HG03342 (cell line): Measurements from ENCODE around the gene RNF157.
A peak's percentile ranks its signal among the peaks of the same experiment; 100 is the strongest.

Source experiments
- ATAC-seq: cut with Tn5 transposase; IDR thresholded peaks from one replicate; pipeline ENCODE4 v1.9.1; 2021; ENCODE audit warnings: mild to moderate bottlenecking, moderate library complexity; ENCODE audit not compliant: unreplicated experiment

RNF157 gene

DNA sequence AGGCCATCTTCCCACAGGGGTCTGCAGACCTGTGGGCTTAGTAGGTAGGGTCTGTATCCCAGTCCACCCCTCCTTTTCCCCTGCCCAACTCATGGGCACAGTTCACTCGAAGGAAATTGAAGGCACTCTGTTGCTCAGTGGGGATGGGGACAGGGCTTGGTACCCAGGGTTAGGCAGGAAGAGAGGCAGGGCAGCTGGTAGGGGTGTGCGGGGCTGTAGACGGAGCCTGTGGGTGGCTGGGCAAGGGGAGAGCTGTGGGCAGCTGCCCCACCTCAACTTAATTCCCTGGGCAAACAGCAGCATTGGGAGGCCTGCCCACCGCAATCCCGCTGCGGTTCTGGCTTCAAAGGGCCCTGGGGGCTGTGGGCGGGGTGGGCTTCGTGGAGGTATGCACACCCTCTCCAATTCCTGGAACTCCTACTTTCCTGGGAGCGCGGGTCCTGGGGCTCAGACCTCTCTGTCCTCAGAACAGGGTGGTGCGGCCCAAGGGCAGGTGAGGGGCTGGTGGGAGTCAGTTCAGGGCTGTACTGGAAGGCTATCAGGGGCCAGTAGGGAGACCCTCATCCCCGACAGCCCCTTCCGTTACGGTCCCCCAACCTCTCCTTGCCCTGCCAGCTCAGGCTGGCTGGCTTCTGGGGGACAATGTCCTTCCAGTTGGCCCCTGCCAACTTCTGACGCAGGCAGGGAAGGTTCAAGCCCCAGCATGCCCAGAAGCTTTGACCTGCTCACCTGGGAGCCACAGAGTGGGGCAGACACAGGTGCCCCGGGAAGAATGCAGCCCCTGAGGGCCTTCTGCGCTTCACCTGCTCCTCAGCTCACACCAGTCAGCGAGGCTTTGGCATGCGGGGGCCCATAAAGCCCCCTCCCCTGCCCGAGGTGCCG lies 108.4 kb downstream of the RNF157 start:
- no peak for ATAC-seq

GRCh38 chr17:76131051-76131691 lies 109.1 kb downstream of the RNF157 start:
- ATAC-seq, result no peak

- no peak for ATAC-seq
Measured at GRCh38 chr17:76130473-76130872, 109.8 kb downstream of the RNF157 start.

GRCh38 chr17:76125922-76126321 lies 114.4 kb downstream of the RNF157 start:
- ATAC-seq, result no peak

DNA sequence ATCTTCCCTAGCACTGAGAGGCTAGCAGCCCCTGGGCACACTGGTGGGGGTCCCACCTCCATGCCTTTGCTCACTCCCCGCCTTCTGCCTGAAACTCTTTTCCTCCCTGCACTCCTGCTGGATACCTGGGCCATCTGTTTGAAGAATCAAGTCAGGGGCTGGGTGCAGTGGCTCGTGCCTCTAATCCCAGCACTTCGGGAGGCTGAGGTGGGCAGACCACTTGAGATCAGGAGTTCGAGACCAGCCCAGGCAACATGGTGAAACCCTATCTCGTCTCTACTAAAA lies 115.0 kb downstream of the RNF157 start:
- ATAC-seq, result no peak

DNA sequence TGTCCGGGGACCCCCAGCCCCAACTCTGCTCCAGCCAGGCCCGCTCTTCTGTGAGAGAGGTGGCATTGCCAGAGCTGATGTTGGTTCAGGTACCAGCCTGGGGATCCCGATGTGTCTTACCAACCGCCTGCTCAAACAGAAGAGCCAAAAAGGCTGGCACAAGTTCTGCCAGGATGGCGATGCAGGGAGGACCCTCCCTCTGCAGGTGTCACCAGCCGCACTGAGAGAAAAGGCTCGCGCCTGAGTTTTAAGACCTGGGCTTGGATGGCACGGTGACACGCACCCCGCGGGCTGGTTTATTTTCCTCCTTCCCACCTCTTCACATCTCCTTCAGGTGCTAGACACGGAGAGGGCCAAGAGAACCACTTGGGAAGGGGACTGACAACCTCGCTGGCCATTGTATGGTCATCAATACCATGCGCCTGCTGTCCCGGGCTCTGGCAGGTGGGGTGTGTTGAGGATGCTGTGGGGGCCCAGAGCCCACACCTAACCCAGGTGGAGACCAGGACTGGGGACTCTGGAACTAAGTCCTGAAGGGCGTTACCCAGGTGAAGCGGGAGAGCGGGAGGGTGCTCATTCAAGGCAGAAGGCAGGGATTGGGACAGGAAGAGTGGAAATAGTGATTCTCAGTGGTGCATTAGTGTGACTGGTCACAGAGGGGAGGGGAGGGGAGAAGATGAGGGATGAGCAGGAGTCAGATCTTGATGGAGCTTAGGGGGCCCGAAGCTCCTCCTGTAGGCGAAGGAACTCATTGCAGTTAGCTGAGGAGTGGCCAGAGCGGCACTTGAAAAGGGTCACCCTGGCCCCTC lies 115.5 kb downstream of the RNF157 start:
- ATAC-seq, result no peak

GRCh38 chr17:76123749-76124581 lies 116.3 kb downstream of the RNF157 start:
- ATAC-seq, result no peak

DNA sequence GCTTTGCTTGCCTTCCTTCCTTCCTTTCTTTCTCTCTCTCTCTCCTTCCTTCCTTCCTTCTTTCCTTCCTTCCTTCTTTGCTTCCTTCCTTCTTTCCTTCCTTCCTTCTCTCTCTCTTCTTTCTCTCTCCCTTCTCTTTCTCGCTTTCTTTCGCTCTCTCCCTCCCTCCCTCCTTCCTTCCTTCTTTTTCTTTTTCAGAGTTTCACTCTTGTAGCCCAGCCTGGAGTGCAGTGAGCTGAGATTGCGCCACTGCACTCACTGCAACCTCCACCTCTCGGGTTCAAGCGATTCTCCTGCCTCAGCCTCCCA lies 117.1 kb downstream of the RNF157 start:
- no peak for ATAC-seq

- no peak for ATAC-seq
Measured at GRCh38 chr17:76122431-76123190, 117.7 kb downstream of the RNF157 start.

DNA sequence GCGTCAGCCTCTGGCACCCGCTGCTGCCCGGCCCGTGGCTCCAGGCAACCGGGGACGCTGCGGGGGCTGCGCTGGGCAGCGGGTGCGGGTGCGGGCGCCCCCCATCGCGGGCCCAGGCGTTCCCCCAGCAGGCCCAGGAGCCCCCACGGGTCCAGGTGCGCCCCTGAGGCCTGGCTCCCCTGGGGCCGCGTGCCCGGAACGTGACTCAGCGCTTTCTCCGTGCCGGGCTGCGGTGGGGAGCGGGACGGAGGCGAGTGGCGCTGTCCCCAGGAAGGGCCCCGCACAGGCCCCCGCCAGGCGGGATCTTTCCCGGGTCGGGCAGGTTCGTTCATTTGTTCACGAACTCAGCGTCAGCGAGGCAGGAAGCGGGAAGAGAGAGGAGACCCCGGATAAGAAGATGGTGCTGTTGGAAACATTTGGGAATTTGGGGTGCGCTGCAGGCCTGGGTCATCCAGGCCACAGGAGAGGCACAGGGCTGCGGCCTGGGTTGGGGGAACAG lies 118.3 kb downstream of the RNF157 start:
- peak; percentile 19 for ATAC-seq

DNA sequence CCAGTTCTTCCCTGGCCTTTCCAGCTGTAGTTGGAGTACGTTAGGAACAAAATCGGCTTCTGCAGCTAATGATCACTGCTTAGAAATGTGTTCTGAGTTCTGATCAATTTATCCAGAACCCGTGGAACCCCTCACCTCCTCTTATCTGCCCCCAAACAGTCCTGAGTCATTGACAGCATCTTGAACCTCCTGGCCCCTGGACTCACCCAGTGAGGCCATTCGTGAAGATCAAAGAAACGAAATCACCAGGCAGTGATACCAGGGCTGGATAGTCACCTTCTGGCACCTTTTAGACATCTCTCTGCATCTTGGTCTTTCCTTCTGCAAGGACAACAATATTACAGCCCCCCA lies 119.7 kb downstream of the RNF157 start:
- ATAC-seq, result no peak

DNA sequence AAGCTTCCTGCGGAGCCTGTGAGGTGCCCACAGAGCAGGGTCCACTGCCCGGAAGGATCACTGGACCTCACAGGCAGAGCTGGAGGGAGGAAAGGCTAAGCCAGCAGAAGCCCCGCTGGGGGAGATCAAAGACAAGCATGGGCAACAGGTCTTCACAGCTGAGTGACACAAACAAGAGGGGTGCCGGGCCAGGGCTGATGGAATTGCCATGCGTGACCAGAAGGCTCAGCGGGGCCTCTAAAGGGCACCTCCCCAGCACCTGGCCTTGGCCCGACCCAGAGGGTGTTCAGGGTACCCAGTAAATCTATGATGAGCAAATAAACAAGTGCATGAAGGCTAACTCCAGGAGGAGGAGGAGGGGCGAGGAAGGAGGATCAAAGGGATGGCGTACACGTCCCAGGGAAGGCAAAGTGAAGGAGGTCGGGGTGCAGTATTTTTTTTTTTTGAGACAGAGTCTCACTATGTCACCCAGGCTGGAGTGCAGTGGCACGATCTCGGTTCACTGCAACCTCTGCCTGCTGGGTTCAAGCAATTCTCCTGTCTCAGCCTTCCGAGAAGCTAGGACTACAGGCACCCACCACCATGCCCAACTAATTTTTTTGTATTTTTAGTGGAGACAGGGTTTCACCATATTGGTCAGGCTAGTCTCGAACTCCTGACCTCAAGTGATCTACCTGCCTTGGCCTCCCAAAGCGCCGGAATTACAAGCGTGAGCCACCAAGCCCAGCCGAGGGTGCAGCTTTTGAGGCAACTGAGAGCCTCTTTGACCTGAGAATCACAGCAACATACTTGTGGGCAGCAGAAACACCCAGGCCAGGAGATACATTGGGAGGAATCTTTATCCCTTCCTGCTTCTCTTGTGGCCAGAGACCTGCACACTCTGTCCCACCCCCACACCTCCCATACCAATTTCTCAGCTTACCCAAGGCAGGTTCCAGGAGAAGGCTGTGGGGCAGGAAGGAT lies 120.6 kb downstream of the RNF157 start:
- no peak for ATAC-seq

DNA sequence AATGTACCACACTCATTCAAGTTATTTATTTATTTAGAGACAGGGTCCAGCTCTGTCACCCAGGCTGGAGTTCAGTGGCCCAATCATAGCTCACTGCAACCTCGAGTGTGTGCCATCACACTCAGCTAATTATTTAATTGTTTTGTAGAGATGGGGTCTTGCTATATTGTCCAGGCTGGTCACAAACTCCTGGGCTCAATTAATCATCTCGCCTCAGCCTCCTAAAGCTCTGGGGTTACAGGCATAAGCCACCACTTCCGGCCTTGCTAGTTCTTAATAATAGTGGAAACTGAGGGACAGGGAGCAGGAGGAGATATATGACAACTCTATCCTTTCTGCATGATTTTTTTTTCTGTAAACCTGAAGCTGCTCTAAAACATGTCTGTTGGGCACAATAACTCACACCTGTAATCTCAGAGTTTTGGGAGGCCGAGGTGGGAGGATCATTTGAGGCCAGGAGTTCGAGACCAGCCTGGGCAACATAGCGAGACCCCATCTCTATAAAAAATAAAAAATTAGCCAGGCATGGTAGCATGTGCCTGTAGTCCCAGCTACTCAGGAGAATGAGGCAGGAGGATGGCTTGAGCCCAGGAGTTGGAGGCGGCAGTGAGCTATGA lies 125.0 kb downstream of the RNF157 start:
- no peak for ATAC-seq

- no peak for ATAC-seq
Measured at GRCh38 chr17:76111956-76112355, 128.3 kb downstream of the RNF157 start.

DNA sequence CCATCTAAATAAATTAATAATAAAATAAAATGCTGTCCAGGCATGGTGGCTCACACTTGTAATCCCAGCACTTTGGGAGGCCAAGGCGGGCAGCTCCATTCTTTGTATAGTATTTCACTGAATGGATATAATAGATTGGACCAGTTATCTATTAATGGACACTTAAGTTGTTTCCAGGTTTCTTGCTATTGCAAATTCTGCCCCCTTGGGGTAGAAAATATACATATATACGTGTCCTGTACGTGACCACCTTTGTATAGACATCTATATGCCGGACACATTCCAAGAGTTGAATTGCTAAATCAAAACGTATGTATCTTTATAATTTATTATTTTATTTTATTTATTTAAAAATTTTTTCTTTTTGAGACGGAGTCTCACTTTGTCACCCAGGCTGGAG lies 132.8 kb downstream of the RNF157 start:
- no peak for ATAC-seq

DNA sequence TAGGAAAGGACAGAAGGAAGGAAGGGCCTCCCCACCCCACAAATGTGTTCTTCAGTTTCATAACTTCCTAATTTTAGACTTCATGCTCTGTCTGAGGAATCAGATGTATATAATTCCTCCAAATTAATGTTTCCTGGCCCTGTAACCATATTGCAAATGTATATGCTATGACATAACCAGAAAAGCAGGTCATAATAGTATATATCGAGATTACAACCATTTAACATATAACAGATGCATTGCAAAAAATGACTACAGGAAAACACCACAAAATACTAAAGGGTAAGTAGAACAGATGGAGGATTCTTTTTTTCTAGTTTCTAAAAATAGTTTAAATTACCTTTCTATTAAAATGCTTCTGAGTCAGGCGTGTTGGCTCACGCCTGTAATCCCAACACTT lies 133.6 kb downstream of the RNF157 start:
- no peak for ATAC-seq

GRCh38 chr17:76104896-76105231 lies 135.4 kb downstream of the RNF157 start:
- no peak for ATAC-seq

- ATAC-seq, result no peak
Measured at GRCh38 chr17:76104140-76104895, 136.0 kb downstream of the RNF157 start.
